K562 (cell line): Measurements from ENCODE around the gene NXT1. TPM values are rescaled to one million over a fixed set of nuclear protein-coding genes. Genes with fewer than 3 reads are reported as not detected.

Experiments used
- ARID4B ChIP-seq: sonication (generic); formaldehyde crosslinking; IDR thresholded peaks from 2 replicates; pipeline ENCODE4 v1.8.0; 2022; ENCODE audit warnings: mild to moderate bottlenecking, missing genetic modification reagents
- CCAR2 ChIP-seq: fragments of 200-400 bp; formaldehyde crosslinking; IDR thresholded peaks from 2 replicates; pipeline ENCODE4 v1.6.1; 2017; ENCODE audit warnings: mild to moderate bottlenecking, low read depth, low read length
- CREB1 ChIP-seq, 2 experiments: sonication (generic) in 1 of 2; formaldehyde crosslinking in 1 of 2; IDR thresholded peaks; 2 replicates each; pipeline versions ENCODE4 v1.6.1 to v1.8.0; 2012 to 2022; ENCODE audit warnings: inconsistent platforms in 1 of 2, mild to moderate bottlenecking in 1 of 2, missing genetic modification reagents in 1 of 2, moderate library complexity in 1 of 2
- ETV6 ChIP-seq, 3 experiments: fragments of 150-350 bp in 1 of 3; sonication (generic) in 1 of 3; formaldehyde crosslinking in 1 of 3; IDR thresholded peaks; 2 replicates each; pipeline versions ENCODE4 v1.6.1 to v1.8.0; 2014 to 2022; ENCODE audit warnings: borderline replicate concordance in 2 of 3, low read depth in 2 of 3, antibody characterized with exemption in 1 of 3, low read length in 1 of 3, mild to moderate bottlenecking in 1 of 3, missing genetic modification reagents in 1 of 3
- HSF4 ChIP-seq: fragments of 250-450 bp; sonication (Bioruptor Pico); IDR thresholded peaks from 2 replicates; pipeline ENCODE4 v2.1.2; 2022; ENCODE audit warnings: mild to moderate bottlenecking, moderate library complexity, borderline replicate concordance
- KHSRP ChIP-seq: fragments of 450-650 bp; IDR thresholded peaks from 2 replicates; pipeline ENCODE4 v1.6.1; 2017
- NBN ChIP-seq: fragments of 450-650 bp; IDR thresholded peaks from 2 replicates; pipeline ENCODE4 v1.6.1; 2016; ENCODE audit warnings: low read depth, mild to moderate bottlenecking
- RAD21 ChIP-seq, 2 experiments: fragments of 250-450 bp in 1 of 2; fragments of 450-650 bp in 1 of 2; sonication (Bioruptor Pico) in 1 of 2; formaldehyde crosslinking in 1 of 2; IDR thresholded peaks in 1 of 2; conservative IDR thresholded peaks in 1 of 2; 2 replicates each; pipeline versions ENCODE4 v1.4.0 to v1.8.0; 2020 to 2022; ENCODE audit warnings: mild to moderate bottlenecking in 2 of 2, moderate library complexity in 1 of 2
- RREB1 ChIP-seq: fragments of 250-450 bp; sonication (Bioruptor Pico); IDR thresholded peaks from 2 replicates; pipeline ENCODE4 v1.4.0; 2020
- TAF9B ChIP-seq: fragments of 450-650 bp; IDR thresholded peaks from 2 replicates; pipeline ENCODE4 v1.6.1; 2018; ENCODE audit warnings: mild to moderate bottlenecking; ENCODE audit not compliant: partially characterized antibody
- USF1 ChIP-seq: sonication (generic); formaldehyde crosslinking; IDR thresholded peaks from 2 replicates; pipeline ENCODE4 v1.9.0; 2022; ENCODE audit warnings: mild to moderate bottlenecking, missing genetic modification reagents
- ZNF124 ChIP-seq: sonication (generic); formaldehyde crosslinking; IDR thresholded peaks from 2 replicates; pipeline ENCODE4 v1.8.1; 2022; ENCODE audit warnings: missing genetic modification reagents
- ZNF589 ChIP-seq: fragments of 200-800 bp; sonication (Bioruptor generic); IDR thresholded peaks from 2 replicates; pipeline ENCODE4 v1.6.1; 2016; ENCODE audit warnings: low read depth, missing genetic modification characterization, missing compliant biosample characterization
- ZNF76 ChIP-seq: fragments of 250-450 bp; sonication (Bioruptor Pico); IDR thresholded peaks from 2 replicates; pipeline ENCODE4 v1.4.0; 2020; ENCODE audit warnings: mild to moderate bottlenecking, moderate library complexity, borderline replicate concordance
- polyA plus RNA-seq, 8 experiments: library from polyadenylated mRNA; depleted of rRNA in 4 of 8; stranded (reverse) in 5 of 8; unstranded in 3 of 8; fragments of >200 nt; fragmentation: Nextera tagmentation in 2 of 8; fragmentation: Illumina TruSeq in 1 of 8; extraction: Ambion mirVana in 2 of 8; extraction: Trizol in 1 of 8; gene quantifications; 2 replicates each; pipeline versions ENCODE4 v1.2.1 to v1.2.3, GENCODE V29; 2011 to 2014; ENCODE audit warnings: inconsistent platforms in 1 of 8, missing spikeins in 1 of 8
- total RNA-seq, 7 experiments: library from RNA; depleted of rRNA in 6 of 7; stranded (reverse); fragments of >200 nt in 6 of 7; fragmentation: Illumina TruSeq in 2 of 7; extraction: Trizol in 2 of 7; gene quantifications; 2 replicates each; pipeline versions ENCODE4 v1.2.1 to v1.2.3, GENCODE V29; 2011 to 2021; ENCODE audit warnings: low replicate concordance in 1 of 7

The NXT1 gene
- total and polyA plus RNA-seq, 9 of the 15 experiments (the other 6 are each of a cell fraction or from before 2014, with no cell fraction given) = 7.7 to 50.9 (median 35.6) TPM

- TF ChIP-seq KHSRP (0 out of 2 replicates have a peak, but pooled peaks have one; percentile 51), ETV6 (IDR thresholded peaks at IDR 0.05; ENCODE audit: borderline replicate concordance in 1 of 2, low read depth in 2 of 2, low read length in 1 of 2) (no peak), ETV6 (CRISPR knock-in tag; IDR thresholded peaks at IDR 0.05; ENCODE audit: borderline replicate concordance) (no peak), CREB1 (IDR thresholded peaks at IDR 0.05) (peak; percentile 97), CREB1 (CRISPR knock-in tag; IDR thresholded peaks at IDR 0.05) (peak; percentile 97), NBN (no peak; the same call in 1 of the 2 replicates), USF1 (CRISPR knock-in tag) (peak; percentile 95), ZNF124 (CRISPR knock-in tag) (no peak), HSF4 (CRISPR knock-in tag) (no peak), ARID4B (peak; percentile 47; the same call in 1 of the 2 replicates), ZNF589 (no peak; the same call in 1 of the 2 replicates), ZNF76 (CRISPR knock-in tag) (no peak), RREB1 (CRISPR knock-in tag) (no peak), CCAR2 (no peak), RAD21 (CRISPR knock-in tag; conservative IDR thresholded peaks at IDR 0.05 in 1 of 2, IDR thresholded peaks at IDR 0.05 in 1 of 2) (0 out of 4 replicates have a peak, but pooled peaks of 1 of the 2 experiments have one; percentile 2), TAF9B (peak; percentile 13)
These were observed 7.4 kb downstream of the NXT1 start (continued) for GRCh38 chr20:23357767-23358562.
